Activated effector memory CD4-positive, alpha-beta T cell treated with anti-CD3 and anti-CD28 coated beads, Interleukin-2, amount 50 U/mL, for 16 hours (primary cell): ENCODE results near the gene DLGAP4.

Experiments
- DNase-seq: peaks from one replicate; pipeline ENCODE4 v3.0.0-alpha.2; 2020

The DLGAP4 gene

GRCh38 chr20:36384022-36384619 lies 78.0 kb downstream of the DLGAP4 start:
- no peak for DNase-seq

DNA sequence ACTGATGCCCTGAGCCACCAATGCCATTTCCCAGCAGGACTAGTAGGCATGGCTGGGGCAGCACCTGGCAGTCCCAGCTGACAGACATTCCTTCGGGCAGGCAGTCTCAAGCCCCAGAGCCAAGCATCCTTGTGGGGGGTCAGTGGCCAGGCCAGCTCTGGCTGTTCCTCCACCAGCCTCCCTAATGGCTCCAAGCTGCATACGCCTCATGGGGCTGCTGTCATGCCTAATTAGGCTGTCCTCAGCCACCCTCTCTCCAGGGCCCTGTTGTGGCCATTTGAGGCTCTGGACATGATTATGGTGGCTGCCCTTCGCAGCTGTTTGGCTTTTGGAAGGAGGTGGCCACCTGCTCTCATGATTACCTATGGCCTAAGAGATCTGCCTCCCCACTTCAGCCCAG lies 79.4 kb downstream of the DLGAP4 start:
- DNase-seq = no peak

DNA sequence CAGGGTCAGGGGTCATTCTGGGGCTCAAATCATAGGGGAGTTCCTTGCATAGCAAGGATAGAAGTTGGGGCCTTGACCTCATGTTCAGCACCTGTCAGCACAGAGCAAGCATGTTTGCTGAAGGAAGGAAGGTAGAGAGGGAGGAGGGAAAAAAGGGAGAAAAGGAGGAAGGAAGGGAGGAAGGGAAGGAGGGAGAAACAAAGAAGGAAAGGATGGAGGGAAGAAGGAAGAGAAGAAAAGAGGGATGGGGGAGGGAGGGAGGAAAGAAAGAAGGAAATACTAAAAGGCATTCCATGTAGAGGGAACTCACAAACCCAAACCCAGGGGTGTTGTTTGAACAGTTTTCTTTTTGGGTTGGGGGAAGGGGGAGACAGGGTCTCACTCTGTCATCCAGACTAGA lies 80.1 kb downstream of the DLGAP4 start:
- DNase-seq = no peak

- no peak for DNase-seq
Observed at GRCh38 chr20:36390269-36390668, 84.1 kb downstream of the DLGAP4 start.

- no peak for DNase-seq
Observed at GRCh38 chr20:36390719-36391415, 84.7 kb downstream of the DLGAP4 start.

- no peak for DNase-seq
Observed at GRCh38 chr20:36391456-36391855, 85.3 kb downstream of the DLGAP4 start.

DNA sequence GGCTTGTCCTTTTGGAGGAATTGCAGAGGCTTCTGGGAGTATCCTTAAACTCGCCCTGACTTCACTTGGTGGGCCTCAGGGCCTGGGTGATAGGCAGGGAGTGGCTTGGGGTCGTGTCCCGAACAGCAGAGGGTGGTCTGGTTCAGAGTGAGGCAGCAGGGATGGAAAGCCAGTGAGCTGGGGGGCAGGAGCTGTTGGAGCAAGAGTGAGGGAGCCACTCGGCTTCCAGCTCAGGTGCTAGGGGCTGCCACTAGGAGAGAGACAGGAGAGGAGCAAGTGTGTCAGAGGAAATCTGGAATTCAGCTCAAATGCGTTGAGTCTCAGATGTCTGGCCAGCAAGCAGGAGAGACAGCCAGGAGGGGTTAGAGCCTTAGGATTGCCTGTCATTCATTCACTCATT lies 85.8 kb downstream of the DLGAP4 start:
- DNase-seq = no peak

GRCh38 chr20:36392989-36393388 lies 86.8 kb downstream of the DLGAP4 start:
- no peak for DNase-seq

- DNase-seq = no peak
Observed at GRCh38 chr20:36394340-36394965, 88.3 kb downstream of the DLGAP4 start.

DNA sequence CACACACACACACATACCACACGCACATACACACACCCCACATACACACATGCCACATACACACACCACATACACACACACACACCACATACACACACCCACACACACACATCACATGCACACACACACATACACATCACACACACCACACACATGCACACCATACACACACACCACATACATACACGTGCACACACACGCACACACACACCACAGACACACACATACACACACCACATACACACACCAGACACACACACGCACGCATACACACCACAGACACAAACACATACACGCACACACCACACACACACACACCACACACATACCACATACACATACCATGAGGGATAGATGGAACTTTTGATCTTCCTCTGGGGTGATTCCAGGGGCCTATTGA lies 90.2 kb downstream of the DLGAP4 start:
- DNase-seq = no peak

- no peak for DNase-seq
Observed at GRCh38 chr20:36396847-36397630, 90.9 kb downstream of the DLGAP4 start.

DNA sequence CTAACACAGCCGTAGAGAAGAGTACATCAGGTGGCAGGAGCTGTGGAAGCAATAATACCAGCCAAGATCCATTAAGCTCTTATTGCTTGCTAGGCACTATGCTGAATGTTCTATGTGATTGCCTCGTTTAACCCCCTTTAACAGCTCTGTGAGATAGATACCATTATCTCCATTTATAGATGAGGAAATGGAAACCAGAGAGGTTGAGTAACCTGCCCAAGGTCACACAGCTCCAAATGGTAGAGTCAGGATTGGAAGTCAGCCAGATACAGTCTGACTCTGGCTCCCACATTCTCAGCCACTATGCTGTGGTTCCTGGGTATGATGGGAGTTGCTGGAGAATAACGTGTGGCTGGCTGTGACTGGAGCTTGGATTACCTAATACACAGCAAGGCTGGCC lies 92.4 kb downstream of the DLGAP4 start:
- no peak for DNase-seq

- DNase-seq = no peak
Observed at GRCh38 chr20:36399147-36399968, 93.2 kb downstream of the DLGAP4 start.

DNA sequence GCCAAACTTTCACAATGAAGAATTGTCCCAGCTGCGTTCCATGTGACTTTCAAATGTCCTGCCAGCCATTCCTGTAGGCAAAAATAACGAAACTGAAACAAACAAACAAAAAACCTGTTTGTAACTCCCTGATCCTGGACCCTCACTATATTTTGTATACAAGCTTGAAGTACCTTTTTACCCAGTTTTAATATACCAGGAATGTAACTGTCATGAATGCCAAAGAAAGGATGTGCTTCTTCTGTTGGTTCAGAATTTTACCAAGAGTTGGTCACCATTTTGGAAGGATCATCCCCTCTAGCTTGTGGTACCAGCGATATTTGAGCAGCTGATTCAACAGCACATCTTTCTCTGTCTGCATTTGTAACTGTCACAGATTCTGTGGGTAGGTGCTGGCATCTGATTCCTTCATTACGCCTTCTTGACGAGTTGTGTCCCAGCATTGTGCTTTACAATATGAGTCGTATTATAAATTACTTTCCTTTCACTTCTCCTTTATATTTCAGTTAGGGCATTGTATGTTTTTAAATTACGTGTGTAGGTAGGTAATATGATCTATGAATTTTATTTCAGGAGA lies 93.9 kb downstream of the DLGAP4 start:
- no peak for DNase-seq

- no peak for DNase-seq
Observed at GRCh38 chr20:36400909-36401735, 95.0 kb downstream of the DLGAP4 start.

- DNase-seq = no peak
Observed at GRCh38 chr20:36402708-36403107, 96.6 kb downstream of the DLGAP4 start.

DNA sequence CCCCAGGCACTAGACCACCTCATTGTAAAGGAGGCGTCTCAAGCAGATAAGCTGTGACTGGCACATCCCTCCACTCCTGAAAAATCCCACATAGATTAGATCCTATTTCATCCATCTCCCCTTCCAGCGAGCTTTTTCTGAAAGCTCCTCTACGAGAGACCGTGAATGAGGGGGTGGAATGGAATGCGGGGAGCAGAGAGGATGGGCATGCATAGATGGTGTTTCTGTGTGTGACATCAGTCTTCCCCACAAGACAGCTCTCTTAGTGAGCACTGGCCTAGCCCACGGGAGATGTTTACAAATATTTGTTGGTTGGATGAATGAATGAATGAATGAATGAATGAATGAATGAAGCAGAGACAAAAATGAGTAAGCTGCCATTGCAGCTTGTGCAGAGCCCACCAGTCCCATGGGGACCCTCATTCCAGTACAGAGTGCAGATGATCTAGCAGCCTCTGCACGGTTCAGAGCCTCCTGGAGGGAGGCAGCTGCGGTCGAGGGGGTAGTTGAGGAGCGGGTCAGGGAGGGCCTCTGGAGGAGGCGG lies 98.4 kb downstream of the DLGAP4 start:
- DNase-seq = no peak

- DNase-seq = no peak
Observed at GRCh38 chr20:36405255-36405654, 99.1 kb downstream of the DLGAP4 start.

GRCh38 chr20:36407199-36407733 lies 101.1 kb downstream of the DLGAP4 start:
- DNase-seq = no peak

GRCh38 chr20:36408219-36408618 lies 102.1 kb downstream of the DLGAP4 start:
- DNase-seq = no peak
